ENCODE measurements around the gene UBE2J2.

GRCh38 chr1:1239227-1239613, 34.4 kb downstream of the UBE2J2 start:
- no peak; the same call in none of the 2 replicates for TF ChIP-seq CTCF (conservative IDR thresholded peaks at IDR 0.05; ENCODE audit: low read depth, low read length)
- TF ChIP-seq EZH2phosphoT487 (IDR thresholded peaks at IDR 0.05; ENCODE audit: borderline replicate concordance, low read length) = no peak

Data from PC-3 (cell line).